Measurements from ENCODE around the gene CCDC149.

The CCDC149 gene

DNA sequence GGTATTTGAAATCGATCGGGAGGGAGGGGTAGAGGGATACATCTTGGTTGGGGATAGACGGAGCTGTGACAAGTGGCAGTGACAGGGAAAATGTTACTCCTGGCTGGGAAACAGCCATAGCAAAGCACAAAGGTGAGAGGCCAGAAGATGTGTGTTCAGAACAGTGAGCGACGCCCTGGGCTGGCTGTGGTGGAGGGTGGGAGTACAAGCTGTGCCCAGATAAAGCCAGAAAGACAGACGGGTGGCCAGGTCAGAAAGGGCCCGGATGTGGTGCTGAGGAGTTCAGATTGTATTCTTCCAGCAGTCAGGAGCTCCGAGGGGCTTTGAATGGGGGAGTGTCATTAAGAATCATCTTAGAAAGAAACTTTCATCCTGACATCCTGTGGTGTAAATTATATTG lies 27.9 kb downstream of the CCDC149 start:
- TF ChIP-seq POLR2AphosphoS5 (IDR thresholded peaks at IDR 0.05; ENCODE audit: low read depth, low read length) (no peak), FOXP2 (optimal IDR thresholded peaks at IDR 0.05; ENCODE audit: borderline replicate concordance, extremely low read depth, extremely low read length, insufficient read depth) (no peak), SIN3A (IDR thresholded peaks at IDR 0.05; ENCODE audit: borderline replicate concordance, insufficient read depth, low read length) (no peak), TAF1 (IDR thresholded peaks at IDR 0.05; ENCODE audit: borderline replicate concordance, insufficient read depth, low read length) (no peak)
- TF ChIP-seq, protein P1, sequence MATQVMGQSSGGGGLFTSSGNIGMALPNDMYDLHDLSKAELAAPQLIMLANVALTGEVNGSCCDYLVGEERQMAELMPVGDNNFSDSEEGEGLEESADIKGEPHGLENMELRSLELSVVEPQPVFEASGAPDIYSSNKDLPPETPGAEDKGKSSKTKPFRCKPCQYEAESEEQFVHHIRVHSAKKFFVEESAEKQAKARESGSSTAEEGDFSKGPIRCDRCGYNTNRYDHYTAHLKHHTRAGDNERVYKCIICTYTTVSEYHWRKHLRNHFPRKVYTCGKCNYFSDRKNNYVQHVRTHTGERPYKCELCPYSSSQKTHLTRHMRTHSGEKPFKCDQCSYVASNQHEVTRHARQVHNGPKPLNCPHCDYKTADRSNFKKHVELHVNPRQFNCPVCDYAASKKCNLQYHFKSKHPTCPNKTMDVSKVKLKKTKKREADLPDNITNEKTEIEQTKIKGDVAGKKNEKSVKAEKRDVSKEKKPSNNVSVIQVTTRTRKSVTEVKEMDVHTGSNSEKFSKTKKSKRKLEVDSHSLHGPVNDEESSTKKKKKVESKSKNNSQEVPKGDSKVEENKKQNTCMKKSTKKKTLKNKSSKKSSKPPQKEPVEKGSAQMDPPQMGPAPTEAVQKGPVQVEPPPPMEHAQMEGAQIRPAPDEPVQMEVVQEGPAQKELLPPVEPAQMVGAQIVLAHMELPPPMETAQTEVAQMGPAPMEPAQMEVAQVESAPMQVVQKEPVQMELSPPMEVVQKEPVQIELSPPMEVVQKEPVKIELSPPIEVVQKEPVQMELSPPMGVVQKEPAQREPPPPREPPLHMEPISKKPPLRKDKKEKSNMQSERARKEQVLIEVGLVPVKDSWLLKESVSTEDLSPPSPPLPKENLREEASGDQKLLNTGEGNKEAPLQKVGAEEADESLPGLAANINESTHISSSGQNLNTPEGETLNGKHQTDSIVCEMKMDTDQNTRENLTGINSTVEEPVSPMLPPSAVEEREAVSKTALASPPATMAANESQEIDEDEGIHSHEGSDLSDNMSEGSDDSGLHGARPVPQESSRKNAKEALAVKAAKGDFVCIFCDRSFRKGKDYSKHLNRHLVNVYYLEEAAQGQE (IDR thresholded peaks at IDR 0.05; ENCODE audit: insufficient read depth in 1 of 2, low read depth in 2 of 2, low read length in 2 of 2) = no peak

DNA sequence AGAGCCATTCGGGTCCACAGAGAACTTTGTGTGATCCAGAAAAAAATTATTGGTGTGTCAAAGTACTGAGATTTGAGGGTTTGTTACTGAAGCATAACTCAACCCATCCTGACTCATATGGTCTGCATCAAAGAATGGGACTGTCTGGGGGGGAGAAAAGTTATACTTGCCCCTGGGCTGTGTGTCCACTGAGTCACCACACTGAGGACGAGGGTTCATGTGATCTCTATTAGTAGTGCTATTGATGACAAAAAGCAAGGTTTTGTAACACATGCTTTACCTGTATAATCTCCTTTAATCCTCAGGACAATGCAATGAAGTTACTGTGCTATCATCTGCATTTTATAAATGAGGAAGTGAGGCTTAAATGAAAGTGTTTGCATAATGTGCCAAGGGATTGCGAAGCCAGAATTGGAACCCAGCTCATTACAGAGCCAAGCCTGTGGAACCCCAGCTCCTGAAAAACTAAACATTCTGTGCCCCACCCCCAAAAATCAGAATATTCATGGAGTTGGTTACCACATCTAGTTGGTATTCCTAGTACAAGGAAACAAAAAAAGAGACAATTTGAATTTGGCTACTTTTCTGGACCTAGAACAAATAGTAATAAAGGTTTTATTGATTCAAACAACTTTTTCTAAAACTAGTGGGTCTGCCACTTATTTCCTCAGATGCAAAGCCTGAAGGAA lies 31.2 kb downstream of the CCDC149 start:
- TF ChIP-seq TAF1 (IDR thresholded peaks at IDR 0.05; ENCODE audit: borderline replicate concordance, insufficient read depth, low read length) = no peak
- TF ChIP-seq SIN3A (IDR thresholded peaks at IDR 0.05; ENCODE audit: borderline replicate concordance, insufficient read depth, low read length) = no peak
- no peak for TF ChIP-seq POLR2AphosphoS5 (IDR thresholded peaks at IDR 0.05; ENCODE audit: low read depth, low read length)
- TF ChIP-seq, protein P1 (IDR thresholded peaks at IDR 0.05; ENCODE audit: insufficient read depth in 1 of 2, low read depth in 2 of 2, low read length in 2 of 2) = no peak
- no peak for TF ChIP-seq FOXP2 (optimal IDR thresholded peaks at IDR 0.05; ENCODE audit: borderline replicate concordance, extremely low read depth, extremely low read length, insufficient read depth)

DNA sequence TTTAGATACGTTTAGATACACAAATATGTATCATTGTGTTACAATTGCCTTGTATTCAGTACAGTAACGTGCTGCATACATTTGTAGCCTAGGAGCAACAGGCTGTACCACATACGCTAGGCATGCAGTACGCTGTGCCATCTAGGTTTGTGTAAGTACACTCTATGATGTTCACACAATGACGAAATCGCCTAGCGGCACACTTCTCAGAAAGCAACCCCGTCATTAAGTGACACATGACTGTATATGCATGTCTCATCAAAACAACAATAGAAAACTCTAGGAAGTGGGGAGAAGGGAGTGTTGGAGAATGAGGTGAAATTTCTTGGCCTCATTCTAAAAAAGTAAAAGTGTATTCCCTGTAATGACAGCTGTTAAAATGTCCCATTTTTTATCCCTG lies 32.7 kb downstream of the CCDC149 start:
- no peak for TF ChIP-seq FOXP2 (optimal IDR thresholded peaks at IDR 0.05; ENCODE audit: borderline replicate concordance, extremely low read depth, extremely low read length, insufficient read depth)

DNA sequence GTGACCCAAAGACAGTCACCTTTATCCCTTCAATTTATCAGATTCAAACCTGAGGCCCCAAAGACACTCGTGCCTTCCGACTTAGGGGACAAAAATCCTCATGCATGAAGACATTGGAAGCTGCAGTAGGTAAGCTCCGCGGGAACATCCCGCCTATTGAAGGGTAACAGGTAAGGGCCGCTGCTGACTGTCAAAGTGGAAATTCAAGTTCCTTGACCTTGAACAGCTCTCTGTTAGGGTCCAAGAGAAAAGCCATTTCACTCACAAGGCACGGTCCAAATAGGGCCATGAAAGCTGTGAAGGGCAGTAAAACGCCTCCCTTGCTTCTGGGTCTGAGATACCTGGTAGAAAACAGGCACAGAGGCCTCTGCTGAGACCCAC lies 34.2 kb downstream of the CCDC149 start:
- TF ChIP-seq SIN3A (IDR thresholded peaks at IDR 0.05; ENCODE audit: borderline replicate concordance, insufficient read depth, low read length) (no peak), FOXP2 (optimal IDR thresholded peaks at IDR 0.05; ENCODE audit: borderline replicate concordance, extremely low read depth, extremely low read length, insufficient read depth) (no peak), POLR2AphosphoS5 (IDR thresholded peaks at IDR 0.05; ENCODE audit: low read depth, low read length) (no peak), TAF1 (IDR thresholded peaks at IDR 0.05; ENCODE audit: borderline replicate concordance, insufficient read depth, low read length) (no peak)
- TF ChIP-seq, protein P1 (IDR thresholded peaks at IDR 0.05; ENCODE audit: insufficient read depth in 1 of 2, low read depth in 2 of 2, low read length in 2 of 2) = no peak

DNA sequence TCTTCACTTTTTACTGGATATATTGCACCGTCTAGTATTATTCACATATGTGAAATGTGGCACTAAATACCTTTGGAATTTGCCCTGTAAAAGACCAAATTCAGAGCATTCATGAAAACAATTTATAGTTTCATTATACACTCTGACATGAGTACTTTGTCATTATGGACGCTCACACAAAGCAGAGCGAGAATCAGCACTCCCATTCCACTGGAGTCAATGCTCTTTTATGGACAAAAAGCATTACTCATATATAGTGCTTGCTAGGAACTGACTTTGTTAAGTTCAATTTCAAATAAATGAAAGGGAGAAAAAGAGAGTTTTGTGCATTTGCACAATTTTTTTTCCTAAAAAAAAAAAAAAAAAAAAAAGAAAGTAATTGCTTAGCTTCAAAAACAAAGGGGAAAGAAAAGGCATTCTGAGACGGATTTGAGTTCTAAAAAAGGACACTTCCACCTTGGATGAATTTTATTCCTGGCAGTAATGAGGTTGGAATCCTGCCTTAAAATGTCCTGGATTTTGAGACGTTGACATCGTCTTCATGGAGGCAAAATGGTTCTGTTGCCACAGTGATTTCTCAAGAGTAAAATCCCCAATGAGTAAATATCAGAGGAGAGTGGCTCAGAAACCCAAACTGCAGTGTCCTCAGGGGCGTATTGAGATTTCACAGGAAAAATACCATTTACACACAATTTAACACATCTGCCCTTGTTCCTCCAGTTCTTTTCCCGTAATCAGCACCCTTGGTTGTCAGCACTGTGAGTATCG lies 34.8 kb downstream of the CCDC149 start:
- TF ChIP-seq TAF1 (IDR thresholded peaks at IDR 0.05; ENCODE audit: borderline replicate concordance, insufficient read depth, low read length) (no peak), SIN3A (IDR thresholded peaks at IDR 0.05; ENCODE audit: borderline replicate concordance, insufficient read depth, low read length) (no peak), POLR2AphosphoS5 (IDR thresholded peaks at IDR 0.05; ENCODE audit: low read depth, low read length) (no peak), FOXP2 (optimal IDR thresholded peaks at IDR 0.05; ENCODE audit: borderline replicate concordance, extremely low read depth, extremely low read length, insufficient read depth) (no peak)
- TF ChIP-seq, protein P1 (IDR thresholded peaks at IDR 0.05; ENCODE audit: insufficient read depth in 1 of 2, low read depth in 2 of 2, low read length in 2 of 2) = no peak
